ENCODE data around the gene ACOT6. TPM values are rescaled to one million over a fixed set of nuclear protein-coding genes. Genes with fewer than 3 reads are reported as not detected.
"Not testable (repeated sequence)": the region's sequence is repeated elsewhere in the genome, so short reads cannot be mapped to it uniquely, and the experiment has no call there.

ACOT6 gene
- polyA plus RNA-seq, 3 donors from 2014 or later: 0.19 TPM; not detected in 2

DNA sequence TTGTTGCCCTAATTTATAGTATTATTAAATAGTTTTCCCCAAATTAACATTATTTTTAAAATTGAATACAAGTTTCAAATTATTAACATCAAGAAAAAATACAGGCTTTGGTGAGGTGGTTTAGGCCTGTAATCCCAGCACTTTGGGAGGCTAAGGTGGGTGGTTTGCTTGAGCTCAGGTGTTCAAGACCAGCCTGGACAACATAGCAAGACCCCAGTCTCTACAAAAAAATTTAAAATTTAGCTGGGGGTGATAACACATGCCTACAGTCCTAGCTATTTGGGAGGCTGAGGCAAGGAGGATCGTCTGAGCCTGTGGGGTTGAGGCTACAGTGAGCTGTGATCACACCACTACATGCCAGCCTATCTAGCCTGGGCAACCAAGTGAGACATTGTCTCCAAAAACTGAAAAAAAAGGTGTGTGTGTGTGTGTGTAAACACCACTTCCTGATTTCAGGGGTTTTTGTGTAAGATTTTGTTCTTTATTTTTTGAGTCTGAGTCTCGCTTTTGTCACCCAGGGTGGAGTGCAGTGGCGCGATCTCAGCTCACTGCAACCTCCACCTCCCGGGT is 28.6 kb downstream of the ACOT6 start:
- Mint-ChIP-seq H3K4me1 (peaks cover 18 to 20% of the 10 kb centered on the region in 2 donors), H3K27me3 (ENCODE audit: low read depth in 3 of 3) (peaks cover 4 to 10% (median 9%) of the 10 kb centered on the region in 3 donors), H3K9me3 (no peaks in the 10 kb centered on the region), H3K4me3 (peak overlapping the region in 4 of 5 donors; percentile 7 to 53 (median 48)), H3K36me3 (no peaks in the 10 kb centered on the region), H3K27ac (peak overlapping the region; percentile 36 to 85 (median 66))
- DNase-seq: peak; percentile 28 to 45 (median 38)

DNA sequence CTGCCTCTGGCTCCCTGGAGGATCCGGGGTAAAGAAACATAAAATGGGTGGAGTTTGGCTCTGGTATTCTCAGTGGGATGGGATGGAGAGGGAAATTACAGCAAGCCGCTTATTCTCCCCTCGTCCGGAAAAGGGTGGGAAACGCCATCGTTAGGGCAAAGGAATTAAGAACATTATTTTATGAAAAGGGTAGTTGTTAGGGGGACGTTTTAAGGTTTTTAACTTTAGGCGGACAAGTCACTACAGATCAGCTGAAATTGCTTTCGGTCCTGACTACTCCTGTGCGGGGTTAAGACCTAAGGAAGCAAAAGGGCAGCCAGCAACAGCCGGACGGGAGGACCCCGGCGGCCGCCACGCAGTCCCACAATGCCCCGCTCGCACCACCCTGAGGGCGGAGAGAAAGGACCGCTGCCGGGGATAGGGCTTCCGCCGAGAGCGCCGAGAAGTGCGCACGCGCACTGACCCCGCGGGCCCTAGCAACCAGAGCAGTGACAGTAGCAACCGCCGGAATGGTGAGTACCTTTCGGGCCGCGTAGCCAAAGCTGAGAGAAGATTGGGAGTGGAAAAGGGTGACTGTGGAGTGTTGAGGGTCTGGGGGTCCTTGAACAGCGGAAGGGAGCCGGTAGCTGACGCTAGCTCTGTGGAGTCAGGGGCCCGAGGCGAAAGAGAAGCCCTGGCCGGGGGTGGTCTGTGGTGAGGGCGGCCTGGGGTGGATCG is 32.4 kb downstream of the ACOT6 start, which contains the start of gene DNAL1:
Gene DNAL1 (plus strand): TSS at position 456 of the 717 bp plus-strand sequence. CDS start 54 bp downstream, at position 510.
- Mint-ChIP-seq H3K27ac (peak within 1 kb of the TSS; percentile 91 to 98 (median 94)), H3K36me3 (no peaks in the 10 kb centered on the region), H3K27me3 (ENCODE audit: low read depth in 3 of 3) (peaks cover 4 to 10% (median 7%) of the 10 kb centered on the region in 3 donors), H3K9me3 (no peaks in the 10 kb centered on the region), H3K4me3 (peak within 1 kb of the TSS; percentile 90 to 98 (median 95)), H3K4me1 (peaks cover 19 to 20% of the 10 kb centered on the region in 2 donors)
- peak; percentile 92 to 93 (median 92) for DNase-seq

DNA sequence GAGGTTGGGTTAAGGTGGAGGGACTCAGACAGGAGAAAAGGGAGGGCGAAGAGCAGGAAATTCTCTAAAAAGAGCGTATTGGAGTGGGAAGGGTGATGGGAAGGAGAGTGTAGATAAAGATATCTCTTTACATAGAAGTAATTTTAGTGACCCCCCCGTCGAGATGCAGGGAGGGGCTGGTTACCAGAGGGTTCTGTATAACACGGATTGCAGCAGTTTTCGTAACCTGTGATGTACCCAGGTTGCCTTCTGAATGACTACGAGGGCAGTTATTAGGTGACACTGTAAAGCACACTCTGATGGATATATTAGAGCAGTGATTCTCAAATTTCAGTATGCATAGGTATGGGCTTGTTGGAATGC is 32.9 kb downstream of the ACOT6 start:
- H3K27me3 Mint-ChIP-seq (ENCODE audit: low read depth in 3 of 3): peaks cover 4 to 10% (median 7%) of the 10 kb centered on the region in 3 donors
- peak overlapping the region; percentile 90 to 98 (median 95) for H3K4me3 Mint-ChIP-seq
- H3K36me3 Mint-ChIP-seq: no peaks in the 10 kb centered on the region

DNA sequence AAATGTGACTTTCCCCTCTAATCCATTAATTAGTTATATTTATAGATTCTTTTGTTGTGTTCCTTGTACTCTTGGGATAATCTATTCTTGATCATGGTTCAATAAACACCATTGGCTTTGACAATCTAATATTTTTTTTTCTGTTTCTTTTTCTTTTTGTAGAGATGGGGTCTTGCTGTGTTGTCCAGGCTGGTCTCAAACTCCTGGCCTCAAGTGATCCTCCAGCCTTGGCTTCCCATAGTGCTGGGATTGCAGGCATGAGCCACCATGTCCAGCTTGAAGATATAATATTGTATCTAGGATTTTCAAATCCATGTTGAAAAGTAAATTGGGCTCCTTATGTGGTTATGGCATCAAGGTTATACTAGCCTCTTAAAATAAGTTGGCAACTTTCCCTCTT is 38.7 kb downstream of the ACOT6 start:
- Mint-ChIP-seq H3K27ac (no peak overlapping the region), H3K4me1 (peaks cover under 1 to 1% of the 10 kb centered on the region in 2 donors), H3K36me3 (peaks cover 0 to 14% (median 7%) of the 10 kb centered on the region in 3 donors), H3K27me3 (ENCODE audit: low read depth in 3 of 3) (no peaks in the 10 kb centered on the region), H3K4me3 (no peak overlapping the region), H3K9me3 (no peaks in the 10 kb centered on the region)
- DNase-seq: no peak

More for the DNA sequence above, 32.9 kb downstream of the ACOT6 start:
- peak overlapping the region; percentile 91 to 98 (median 94) for H3K27ac Mint-ChIP-seq
- H3K4me1 Mint-ChIP-seq: peaks cover 19 to 20% of the 10 kb centered on the region in 2 donors
- no peaks in the 10 kb centered on the region for H3K9me3 Mint-ChIP-seq
- no peak for DNase-seq

GRCh38 chr14:73655851-73656250 is 43.5 kb downstream of the ACOT6 start:
- no peak for DNase-seq
- H3K27ac Mint-ChIP-seq: no peak overlapping the region
- H3K27me3 Mint-ChIP-seq (ENCODE audit: low read depth in 3 of 3): no peaks in the 10 kb centered on the region
- H3K36me3 Mint-ChIP-seq: peaks cover 3 to 16% (median 14%) of the 10 kb centered on the region in 3 donors
- H3K4me1 Mint-ChIP-seq: peaks cover 0 to 1% of the 10 kb centered on the region in 2 donors
- H3K4me3 Mint-ChIP-seq: no peak overlapping the region
- H3K9me3 Mint-ChIP-seq: no peaks in the 10 kb centered on the region

DNA sequence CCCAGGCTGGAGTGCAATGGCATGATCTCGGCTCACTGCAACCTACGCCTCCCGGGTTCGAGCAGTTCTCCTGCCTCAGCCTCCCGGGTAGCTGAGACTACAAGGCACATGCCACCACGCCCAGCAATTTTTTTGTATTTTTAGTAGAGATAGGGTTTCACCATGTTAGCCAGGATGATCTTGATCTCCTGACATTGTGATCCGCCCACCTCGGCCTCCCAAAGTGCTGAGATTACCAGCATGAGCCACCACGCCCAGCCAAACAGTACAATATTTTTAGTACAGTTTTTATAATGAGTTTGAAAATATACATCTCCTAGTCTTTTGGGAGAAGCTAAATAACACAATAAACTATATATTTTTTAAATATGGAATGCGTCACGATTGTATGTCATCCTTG is 46.9 kb downstream of the ACOT6 start:
- peaks cover 6 to 22% (median 9%) of the 10 kb centered on the region in 3 donors for H3K36me3 Mint-ChIP-seq
- not testable (repeated sequence) for H3K4me3 Mint-ChIP-seq; H3K27me3 Mint-ChIP-seq (ENCODE audit: low read depth in 3 of 3); DNase-seq; H3K4me1 Mint-ChIP-seq; H3K27ac Mint-ChIP-seq; H3K9me3 Mint-ChIP-seq

- Mint-ChIP-seq H3K27me3 (ENCODE audit: low read depth in 3 of 3) (no peaks in the 10 kb centered on the region), H3K4me1 (no peaks in the 10 kb centered on the region), H3K27ac (no peak overlapping the region), H3K4me3 (no peak overlapping the region), H3K36me3 (peaks cover 7 to 23% (median 9%) of the 10 kb centered on the region in 3 donors), H3K9me3 (no peaks in the 10 kb centered on the region)
- no peak for DNase-seq
These were observed 48.2 kb downstream of the ACOT6 start for GRCh38 chr14:73660511-73660910.

GRCh38 chr14:73661872-73662271 is 49.6 kb downstream of the ACOT6 start:
- Mint-ChIP-seq H3K9me3 (no peaks in the 10 kb centered on the region), H3K4me1 (no peaks in the 10 kb centered on the region), H3K27me3 (ENCODE audit: low read depth in 3 of 3) (no peaks in the 10 kb centered on the region), H3K4me3 (no peak overlapping the region), H3K27ac (no peak overlapping the region), H3K36me3 (peaks cover 9 to 23% (median 9%) of the 10 kb centered on the region in 3 donors)
- DNase-seq: no peak

DNA sequence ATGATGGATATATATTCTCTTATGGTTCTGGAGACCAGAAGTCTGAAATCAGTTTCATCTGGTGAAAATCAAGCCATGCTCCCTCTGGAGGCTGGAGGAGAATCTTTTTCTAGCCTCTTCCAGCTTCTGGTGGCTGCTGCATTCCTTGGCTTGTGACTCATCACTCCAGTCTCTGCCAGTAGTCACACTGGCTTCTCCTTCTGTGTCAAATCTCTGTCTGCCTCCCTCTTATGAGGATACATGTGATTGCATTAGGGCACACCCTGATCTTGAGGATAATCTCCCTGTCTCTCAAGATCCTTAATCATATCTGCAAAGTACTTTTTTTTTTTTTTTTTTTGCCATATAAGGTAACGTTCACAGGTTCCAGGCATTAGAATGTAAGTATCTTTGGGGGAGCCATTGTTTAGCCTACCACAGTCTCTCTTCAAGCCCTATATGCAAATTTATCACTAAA is 50.2 kb downstream of the ACOT6 start:
- Mint-ChIP-seq H3K4me3 (no peak overlapping the region), H3K9me3 (no peaks in the 10 kb centered on the region), H3K27ac (peak overlapping the region in 2 of 6 donors; percentile 37 to 49), H3K36me3 (peaks cover 9 to 23% (median 10%) of the 10 kb centered on the region in 3 donors), H3K4me1 (no peaks in the 10 kb centered on the region), H3K27me3 (ENCODE audit: low read depth in 3 of 3) (no peaks in the 10 kb centered on the region)
- DNase-seq: no peak

DNA sequence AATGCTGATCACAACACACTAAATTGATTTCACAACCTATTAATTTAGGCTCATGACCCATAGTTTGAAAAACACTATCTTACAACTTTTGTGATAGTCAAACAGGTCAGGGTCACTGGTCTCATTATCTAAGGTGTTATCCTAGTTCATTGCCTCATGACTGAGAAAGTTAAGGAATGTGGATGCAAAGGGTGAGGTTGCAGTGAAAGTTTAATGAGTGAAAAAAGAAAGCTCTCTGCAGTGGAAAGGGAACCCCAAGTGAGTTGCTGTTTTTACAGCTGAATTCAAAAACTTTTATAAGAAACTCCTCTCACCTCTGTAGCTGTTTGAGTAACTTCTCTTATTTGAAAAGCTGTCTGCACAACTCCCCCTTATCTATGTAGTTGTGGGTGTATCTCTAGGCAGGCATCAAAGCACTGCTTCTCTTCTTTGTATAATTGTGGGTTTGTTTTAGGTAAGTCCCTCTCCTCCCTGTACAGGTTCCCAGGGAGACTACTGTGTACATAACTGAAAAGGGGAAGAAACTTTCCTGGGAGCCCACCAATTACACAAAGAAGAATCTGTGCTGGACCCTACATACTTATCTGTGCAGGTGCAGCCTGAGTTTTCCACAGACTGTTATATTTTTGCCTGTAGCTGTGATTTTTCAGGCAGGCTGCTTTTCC is 51.4 kb downstream of the ACOT6 start:
- Mint-ChIP-seq H3K36me3 (peaks cover 9 to 20% (median 13%) of the 10 kb centered on the region in 3 donors), H3K9me3 (no peaks in the 10 kb centered on the region), H3K27ac (no peak overlapping the region), H3K27me3 (ENCODE audit: low read depth in 3 of 3) (no peaks in the 10 kb centered on the region), H3K4me1 (no peaks in the 10 kb centered on the region), H3K4me3 (no peak overlapping the region)
- DNase-seq: no peak

DNA sequence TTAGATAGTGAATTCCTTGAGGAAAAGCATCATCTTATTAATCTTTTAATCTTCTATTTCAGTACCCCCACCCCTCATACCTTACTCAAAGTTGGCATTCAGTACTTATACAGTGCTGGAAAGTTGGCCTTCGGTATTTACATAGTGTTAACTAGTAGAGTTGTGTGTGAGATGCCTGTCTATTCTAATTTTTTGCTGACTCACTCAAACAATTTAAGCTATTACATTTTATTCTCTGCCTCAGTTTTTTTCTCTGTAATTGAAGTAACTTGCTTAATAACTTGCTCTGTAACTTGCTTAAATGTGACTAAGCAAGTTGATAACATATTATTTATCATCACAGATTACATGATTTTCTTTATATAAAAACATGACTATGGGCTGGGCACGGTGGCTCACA is 52.8 kb downstream of the ACOT6 start:
- peaks cover 6 to 20% (median 13%) of the 10 kb centered on the region in 3 donors for H3K36me3 Mint-ChIP-seq
- H3K27ac Mint-ChIP-seq: no peak overlapping the region
- DNase-seq: no peak
- H3K4me1 Mint-ChIP-seq: no peaks in the 10 kb centered on the region
- H3K9me3 Mint-ChIP-seq: no peaks in the 10 kb centered on the region
- H3K27me3 Mint-ChIP-seq (ENCODE audit: low read depth in 3 of 3): no peaks in the 10 kb centered on the region
- H3K4me3 Mint-ChIP-seq: no peak overlapping the region

DNA sequence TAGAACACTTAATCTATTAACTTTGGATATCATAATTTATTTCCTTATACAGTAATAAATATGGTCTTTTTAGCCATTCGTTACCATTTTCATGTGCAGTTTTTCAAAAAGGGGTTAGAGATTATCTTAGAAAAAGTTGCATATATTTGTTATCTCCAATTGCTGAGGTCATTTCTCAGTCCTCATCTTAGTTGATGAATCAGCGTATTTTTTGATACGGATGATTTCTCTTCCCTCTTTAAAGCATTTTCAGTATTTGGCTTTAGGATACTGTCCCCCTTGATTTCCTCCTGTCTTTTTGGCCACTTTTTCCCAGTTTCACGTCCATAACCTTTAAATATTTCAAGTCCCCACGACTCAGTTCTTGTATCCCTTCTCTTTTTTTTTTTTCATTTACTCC is 54.3 kb downstream of the ACOT6 start:
- no peak overlapping the region for H3K27ac Mint-ChIP-seq
- H3K36me3 Mint-ChIP-seq: peaks cover 6 to 14% (median 13%) of the 10 kb centered on the region in 3 donors
- no peaks in the 10 kb centered on the region for H3K27me3 Mint-ChIP-seq (ENCODE audit: low read depth in 3 of 3)
- H3K4me1 Mint-ChIP-seq: no peaks in the 10 kb centered on the region
- no peak overlapping the region for H3K4me3 Mint-ChIP-seq
- no peaks in the 10 kb centered on the region for H3K9me3 Mint-ChIP-seq
- DNase-seq: no peak

GRCh38 chr14:73667854-73668253 is 55.5 kb downstream of the ACOT6 start:
- H3K27ac Mint-ChIP-seq: peak overlapping the region in 1 of 6 donors; percentile 35
- H3K36me3 Mint-ChIP-seq: peaks cover 1 to 16% (median 8%) of the 10 kb centered on the region in 3 donors
- no peak for DNase-seq
- H3K27me3 Mint-ChIP-seq (ENCODE audit: low read depth in 3 of 3): no peaks in the 10 kb centered on the region
- no peaks in the 10 kb centered on the region for H3K9me3 Mint-ChIP-seq
- H3K4me3 Mint-ChIP-seq: no peak overlapping the region
- no peaks in the 10 kb centered on the region for H3K4me1 Mint-ChIP-seq

Measured in immature natural killer cell (primary cell).